HG03521 (cell line): Measurements from ENCODE around the gene VCL.
"Not testable (repeated sequence)": the region's sequence is repeated elsewhere in the genome, so short reads cannot be mapped to it uniquely, and the experiment has no call there.

Experiments used
- ATAC-seq: cut with Tn5 transposase; IDR thresholded peaks from one replicate; pipeline ENCODE4 v1.9.1; 2021; ENCODE audit warnings: mild to moderate bottlenecking, moderate library complexity; ENCODE audit not compliant: unreplicated experiment

The VCL gene

GRCh38 chr10:74000892-74001669 lies 3.2 kb downstream of the VCL start:
- no peak for ATAC-seq

- ATAC-seq: no peak
These were observed 8.4 kb downstream of the VCL start for GRCh38 chr10:74006269-74006668.

- no peak for ATAC-seq
These were observed 10.4 kb downstream of the VCL start for GRCh38 chr10:74008212-74008731.

GRCh38 chr10:74011017-74011416 lies 13.1 kb downstream of the VCL start:
- ATAC-seq: no peak

- ATAC-seq: no peak
These were observed 13.9 kb downstream of the VCL start for GRCh38 chr10:74011770-74012169.

- no peak for ATAC-seq
These were observed 14.6 kb downstream of the VCL start for GRCh38 chr10:74012480-74012879.

- no peak for ATAC-seq
These were observed 15.1 kb downstream of the VCL start for GRCh38 chr10:74013004-74013403.

- ATAC-seq: not testable (repeated sequence)
These were observed 16.7 kb downstream of the VCL start for GRCh38 chr10:74014574-74014973.

- ATAC-seq: no peak
These were observed 20.3 kb downstream of the VCL start for GRCh38 chr10:74018241-74018640.

- no peak for ATAC-seq
These were observed 23.5 kb downstream of the VCL start for GRCh38 chr10:74021248-74022055.

- no peak for ATAC-seq
These were observed 25.2 kb downstream of the VCL start for GRCh38 chr10:74022926-74023629.

GRCh38 chr10:74024600-74024999 lies 26.7 kb downstream of the VCL start:
- ATAC-seq: no peak

- no peak for ATAC-seq
These were observed 27.6 kb downstream of the VCL start for GRCh38 chr10:74025380-74025978.

GRCh38 chr10:74026428-74027015 lies 28.6 kb downstream of the VCL start:
- ATAC-seq: no peak

- ATAC-seq: no peak
These were observed 29.8 kb downstream of the VCL start for GRCh38 chr10:74027702-74028101.

GRCh38 chr10:74029943-74030342 lies 32.0 kb downstream of the VCL start:
- no peak for ATAC-seq

GRCh38 chr10:74032208-74032607 lies 34.3 kb downstream of the VCL start:
- ATAC-seq: not testable (repeated sequence)

- ATAC-seq: no peak
These were observed 35.2 kb downstream of the VCL start for GRCh38 chr10:74032900-74033655.

- ATAC-seq: no peak
These were observed 35.8 kb downstream of the VCL start for GRCh38 chr10:74033702-74034101.

- no peak for ATAC-seq
These were observed 36.4 kb downstream of the VCL start for GRCh38 chr10:74034301-74034700.
